NCI-H187 (cell line): Measurements from ENCODE around the gene SLC12A8.
A peak's percentile ranks its signal among the peaks of the same experiment; 100 is the strongest.

ENCODE experiments used
- DNase-seq, 2 experiments: peaks; one replicate each; lab custom pipeline; 2025; lab: John Stamatoyannopoulos, UW

The SLC12A8 gene, protein sequence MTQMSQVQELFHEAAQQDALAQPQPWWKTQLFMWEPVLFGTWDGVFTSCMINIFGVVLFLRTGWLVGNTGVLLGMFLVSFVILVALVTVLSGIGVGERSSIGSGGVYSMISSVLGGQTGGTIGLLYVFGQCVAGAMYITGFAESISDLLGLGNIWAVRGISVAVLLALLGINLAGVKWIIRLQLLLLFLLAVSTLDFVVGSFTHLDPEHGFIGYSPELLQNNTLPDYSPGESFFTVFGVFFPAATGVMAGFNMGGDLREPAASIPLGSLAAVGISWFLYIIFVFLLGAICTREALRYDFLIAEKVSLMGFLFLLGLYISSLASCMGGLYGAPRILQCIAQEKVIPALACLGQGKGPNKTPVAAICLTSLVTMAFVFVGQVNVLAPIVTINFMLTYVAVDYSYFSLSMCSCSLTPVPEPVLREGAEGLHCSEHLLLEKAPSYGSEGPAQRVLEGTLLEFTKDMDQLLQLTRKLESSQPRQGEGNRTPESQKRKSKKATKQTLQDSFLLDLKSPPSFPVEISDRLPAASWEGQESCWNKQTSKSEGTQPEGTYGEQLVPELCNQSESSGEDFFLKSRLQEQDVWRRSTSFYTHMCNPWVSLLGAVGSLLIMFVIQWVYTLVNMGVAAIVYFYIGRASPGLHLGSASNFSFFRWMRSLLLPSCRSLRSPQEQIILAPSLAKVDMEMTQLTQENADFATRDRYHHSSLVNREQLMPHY

DNA sequence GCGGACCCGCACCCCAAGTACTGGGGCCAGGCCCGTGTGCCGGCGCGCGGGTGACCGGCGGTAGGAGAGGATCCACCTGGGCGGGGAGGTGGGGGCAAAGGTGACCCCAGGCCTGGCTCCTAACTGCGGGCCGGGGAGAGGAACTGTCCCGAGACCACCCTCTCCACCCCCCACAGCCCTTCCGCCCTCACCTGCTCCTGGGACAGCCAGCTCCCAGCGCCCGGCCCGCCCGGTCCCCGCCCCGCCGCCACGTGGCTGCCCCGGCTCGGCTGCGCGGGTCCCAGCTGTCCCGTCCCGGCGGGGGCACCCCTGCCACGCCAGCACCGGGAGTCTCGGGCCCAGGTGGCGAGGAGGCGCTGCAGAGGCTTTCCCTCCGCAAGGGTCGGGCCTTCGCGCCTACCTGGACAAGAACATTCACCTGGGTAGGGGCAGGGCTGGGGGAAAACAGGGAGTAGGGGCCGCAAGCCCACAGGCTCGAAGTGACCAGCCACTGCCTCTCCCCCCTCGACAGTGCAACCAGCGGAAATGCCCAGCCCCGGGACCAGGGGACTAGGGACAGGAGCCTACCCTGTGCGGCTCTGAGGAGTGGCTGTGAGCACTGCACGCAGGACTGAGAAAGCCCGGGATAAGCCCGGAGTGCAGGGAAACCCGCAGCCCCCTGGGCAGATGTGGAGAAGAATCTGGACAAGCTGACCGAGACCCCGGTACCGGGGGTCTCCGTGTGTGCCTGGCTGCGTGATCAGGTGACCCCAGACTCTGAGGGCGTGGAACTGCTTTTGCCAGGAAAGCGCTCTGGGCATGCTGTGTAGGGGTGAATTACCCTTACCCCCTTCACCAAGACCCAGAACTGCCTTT is at the start of gene SLC12A8:
TSS of gene SLC12A8 (minus strand) at position 240 of the 855 bp plus-strand sequence. CDS start 1,399 bp downstream, outside the sequence.
- no peak for DNase-seq

DNA sequence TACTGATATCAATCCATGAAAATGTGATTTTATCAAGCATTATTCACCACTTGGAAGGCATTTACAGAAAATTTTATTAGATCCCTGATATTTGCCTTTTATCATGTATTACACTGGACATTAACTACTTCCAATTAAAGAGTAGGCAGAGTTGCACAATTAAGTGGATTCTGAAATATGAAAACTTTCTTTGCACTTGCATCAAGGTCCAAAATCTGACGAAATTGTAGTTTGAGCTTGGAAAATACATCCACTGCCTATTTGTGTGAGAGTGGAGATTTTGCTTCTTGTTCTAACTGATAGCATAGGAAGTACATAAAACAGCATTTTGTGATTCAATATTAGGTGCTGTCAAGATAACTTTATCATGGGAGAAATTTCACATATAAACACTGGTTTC is 49.6 kb upstream of the SLC12A8 start:
- DNase-seq = no peak

DNA sequence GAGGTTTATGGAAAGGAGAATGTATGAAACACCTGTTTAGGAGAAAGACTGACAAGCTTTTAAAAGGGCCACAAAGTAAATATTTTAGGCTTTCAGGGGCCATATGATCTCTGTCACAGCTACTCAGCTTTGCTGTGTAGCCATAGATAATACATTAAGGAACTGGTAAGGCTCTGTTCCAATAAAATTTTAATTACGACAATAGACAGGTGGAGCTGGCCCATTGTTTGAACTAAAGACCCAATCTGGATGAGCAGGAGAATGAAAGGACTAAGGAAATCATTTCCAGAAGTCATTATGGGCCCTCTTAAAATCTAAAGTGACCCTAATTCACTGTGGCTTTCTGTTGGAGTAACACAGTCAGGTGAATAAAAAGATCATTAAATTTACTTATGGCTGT is 48.5 kb upstream of the SLC12A8 start:
- peak; percentile 77 to 78 for DNase-seq

DNA sequence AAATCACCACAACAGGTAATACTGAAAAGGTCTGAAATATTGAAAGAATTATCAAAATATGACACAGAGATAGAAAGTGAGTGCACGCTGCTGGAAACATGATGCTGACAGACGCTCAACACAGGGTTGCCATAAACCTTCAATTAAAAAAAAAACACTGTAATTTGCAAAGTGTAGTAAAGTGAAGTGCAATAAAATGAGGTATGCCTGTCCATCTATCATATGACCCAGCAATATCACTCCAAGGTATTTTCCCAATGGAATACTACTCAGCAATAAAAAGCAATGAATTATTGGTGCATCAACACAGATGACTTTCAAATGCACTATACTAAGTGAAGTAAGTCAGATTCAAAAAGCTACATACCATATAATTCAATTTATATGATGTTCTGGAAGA is 47.6 kb upstream of the SLC12A8 start:
- no peak for DNase-seq

DNA sequence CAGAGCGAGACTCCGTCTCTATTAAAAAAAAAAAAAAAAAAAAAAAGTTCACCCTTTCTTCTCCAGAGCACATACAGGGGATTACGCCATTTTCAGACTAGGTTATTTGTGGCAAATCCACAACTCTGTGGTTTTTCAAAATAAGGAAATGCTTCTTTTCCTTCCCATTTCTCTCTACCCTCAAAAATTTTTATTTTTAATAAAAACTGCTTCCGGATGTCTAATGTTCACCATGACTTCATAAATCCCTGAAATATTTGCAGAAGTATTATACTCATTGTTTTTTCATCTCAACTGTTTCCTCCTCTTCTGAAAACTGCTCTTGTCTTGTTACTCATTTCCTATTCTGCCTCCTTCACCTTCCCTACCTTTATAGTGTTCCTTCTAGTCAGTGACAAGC is 45.0 kb upstream of the SLC12A8 start:
- no peak for DNase-seq

DNA sequence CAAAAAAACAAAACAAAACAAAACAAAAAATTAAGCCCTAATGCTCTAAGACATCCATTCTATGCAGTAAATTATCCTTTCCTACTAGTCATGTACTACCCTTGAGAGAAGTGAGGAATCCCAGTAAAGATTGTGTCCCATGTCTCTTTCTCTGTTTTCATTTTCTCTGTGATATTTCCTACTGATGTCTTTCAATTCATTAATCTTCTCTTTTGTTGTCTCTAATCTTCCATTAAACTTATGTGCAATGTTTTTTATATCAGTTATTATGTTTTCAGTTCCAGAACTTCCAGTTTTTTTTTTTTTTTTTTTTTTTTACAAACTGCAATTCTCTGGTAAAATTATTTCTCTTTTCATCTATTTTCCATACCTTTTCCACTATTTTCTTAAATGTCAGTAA is 44.1 kb upstream of the SLC12A8 start:
- DNase-seq = no peak

DNA sequence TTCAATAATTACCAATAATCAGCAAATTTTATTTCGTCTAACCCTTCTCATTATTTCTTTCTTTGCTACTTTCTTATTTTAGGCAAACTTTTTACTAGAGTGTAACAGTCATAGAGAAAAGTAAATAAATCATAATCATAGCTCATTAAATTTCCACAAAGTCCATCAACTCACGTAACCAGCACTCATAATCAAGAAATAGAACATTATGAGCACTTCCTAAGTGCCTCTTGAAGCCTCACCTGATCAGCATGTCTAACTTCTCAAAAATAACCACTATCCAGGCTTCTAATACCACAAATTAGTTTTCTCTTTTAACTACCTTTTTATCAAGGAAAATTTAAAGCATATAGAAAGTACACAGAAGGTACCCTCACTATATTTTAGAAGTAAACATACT is 38.4 kb upstream of the SLC12A8 start:
- no peak for DNase-seq

DNA sequence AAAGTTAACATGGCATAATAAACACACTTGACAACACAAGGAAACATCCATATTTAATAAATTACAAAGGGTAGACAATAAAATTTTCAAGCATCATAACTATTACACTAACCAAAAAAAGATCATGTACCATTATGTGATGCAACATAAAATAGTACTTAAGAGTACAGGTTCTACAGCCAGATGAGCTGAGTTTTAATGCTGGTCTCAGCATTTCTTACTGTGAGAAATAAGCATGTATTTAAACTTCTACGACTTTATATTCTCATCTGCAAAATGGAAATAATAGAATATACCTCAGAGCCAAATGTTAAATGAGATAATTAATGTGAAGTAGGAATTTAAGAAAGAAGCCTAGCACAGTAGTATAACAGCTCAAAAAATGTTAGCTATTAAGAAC is 33.7 kb upstream of the SLC12A8 start:
- no peak for DNase-seq

DNA sequence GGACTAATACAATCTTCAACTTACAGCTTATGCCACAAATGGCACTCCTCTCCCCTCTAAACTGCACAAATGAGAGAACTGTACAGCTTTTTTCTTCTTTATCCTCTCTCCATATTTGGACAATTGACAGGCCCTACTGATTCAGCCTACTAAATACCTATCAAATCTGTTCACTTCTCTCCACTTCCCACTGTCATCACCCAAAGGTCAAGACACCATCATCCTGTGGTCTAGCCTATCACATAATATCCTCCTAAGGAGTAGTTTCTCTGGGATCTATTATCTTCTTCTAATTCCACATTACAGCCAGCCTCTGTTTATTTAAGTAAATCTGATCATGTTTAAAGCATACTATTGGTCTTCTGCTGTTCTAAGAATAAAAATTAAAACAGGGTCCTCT is 33.0 kb upstream of the SLC12A8 start:
- no peak for DNase-seq

DNA sequence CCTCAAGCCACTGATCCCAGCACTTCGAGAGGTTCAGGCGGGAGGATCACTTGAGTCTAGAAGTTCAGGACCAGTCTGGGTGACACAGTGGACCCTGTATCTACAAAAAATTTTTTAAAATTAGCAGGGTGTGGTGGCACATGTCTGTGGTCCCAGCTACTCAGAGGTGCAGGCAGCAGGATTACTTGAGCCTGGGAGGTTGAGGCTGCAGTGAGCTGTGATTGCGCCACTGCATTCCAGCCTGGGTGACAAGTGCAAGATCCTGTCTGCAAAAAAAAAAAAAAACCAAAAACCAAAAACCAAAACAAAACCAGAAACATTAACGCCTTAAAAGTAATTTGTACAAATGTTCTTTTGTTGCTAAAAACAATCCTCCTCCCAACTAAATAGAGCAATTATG is 27.9 kb upstream of the SLC12A8 start:
- no peak for DNase-seq

DNA sequence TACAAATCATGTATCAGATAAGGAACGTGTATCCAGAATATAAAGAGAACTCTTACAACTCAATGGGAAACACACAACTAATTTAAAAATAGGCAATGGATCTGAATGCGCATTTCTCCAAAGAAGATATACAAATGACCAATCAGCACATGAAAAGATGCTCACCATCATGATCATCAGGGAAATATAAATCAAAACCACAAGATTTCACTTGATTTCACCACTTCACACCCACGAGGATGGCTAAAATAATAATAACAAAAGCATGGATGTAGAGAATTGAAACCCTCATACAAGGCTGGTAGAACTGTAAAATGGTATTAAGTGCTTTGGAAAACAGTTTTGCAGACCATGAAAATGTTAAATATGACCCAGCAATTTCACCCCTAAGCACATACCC is 26.7 kb upstream of the SLC12A8 start:
- no peak for DNase-seq

DNA sequence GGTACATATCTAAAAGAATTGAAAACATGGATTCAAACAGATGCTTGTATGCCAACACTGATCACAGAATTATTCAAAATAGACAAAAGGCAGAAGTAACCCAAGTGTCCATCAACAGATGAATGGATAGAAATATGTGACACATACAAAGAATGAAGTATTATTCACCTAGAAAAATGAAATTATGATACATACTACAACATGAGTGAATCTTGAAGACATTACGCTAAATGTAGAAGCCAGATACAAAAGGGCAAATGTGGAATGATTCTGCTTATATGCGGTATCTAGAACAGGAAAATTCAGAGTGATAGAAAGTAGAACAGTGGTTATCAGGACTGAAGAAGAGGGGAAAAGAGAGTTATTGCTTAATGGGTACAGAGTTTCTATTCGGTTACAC is 26.2 kb upstream of the SLC12A8 start:
- no peak for DNase-seq

DNA sequence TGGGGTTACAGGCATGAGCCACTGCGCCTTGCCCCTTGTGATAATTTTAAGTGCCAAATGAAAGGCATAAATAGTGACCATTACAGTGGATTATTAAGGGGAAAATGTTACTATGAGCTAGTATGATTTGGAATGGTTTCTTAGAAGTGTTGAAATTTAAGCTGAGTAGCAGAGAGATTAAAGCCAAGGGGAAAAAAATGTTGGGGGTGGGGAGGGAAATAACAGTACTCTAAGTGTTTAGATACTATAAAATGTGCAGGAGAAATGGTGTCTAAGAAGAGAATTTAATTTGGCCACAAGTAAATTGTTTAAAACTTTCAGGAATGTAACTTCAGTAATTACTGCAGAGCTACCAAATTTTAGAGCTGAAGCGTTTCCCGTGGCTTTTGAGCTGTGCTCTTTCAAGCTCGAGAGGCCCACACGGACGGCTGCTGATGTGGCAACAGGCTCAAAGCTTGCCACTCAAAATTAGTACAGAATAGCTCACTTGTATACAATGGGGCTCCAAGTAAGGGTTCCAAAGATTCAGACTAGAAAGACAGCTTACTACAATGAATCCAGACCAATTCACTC is 23.9 kb upstream of the SLC12A8 start:
- DNase-seq = no peak

DNA sequence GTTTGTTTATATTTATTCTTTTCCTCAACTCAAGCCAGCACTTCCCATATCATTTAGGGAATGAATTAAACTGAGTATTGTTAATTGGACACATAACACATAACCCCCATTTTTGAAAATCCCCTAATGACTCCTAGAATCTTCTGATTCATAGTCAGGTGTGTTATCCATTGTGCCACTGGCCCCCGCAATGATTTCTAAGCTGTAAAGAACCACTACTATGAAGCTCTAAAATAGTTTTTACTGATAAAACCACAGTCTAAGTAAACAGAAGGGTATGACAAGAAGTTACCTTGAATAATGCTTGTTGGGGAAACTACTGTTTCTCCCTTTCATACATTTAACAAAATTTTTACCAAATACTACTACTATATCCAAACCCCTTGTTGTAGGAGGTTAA is 22.3 kb upstream of the SLC12A8 start:
- no peak for DNase-seq

DNA sequence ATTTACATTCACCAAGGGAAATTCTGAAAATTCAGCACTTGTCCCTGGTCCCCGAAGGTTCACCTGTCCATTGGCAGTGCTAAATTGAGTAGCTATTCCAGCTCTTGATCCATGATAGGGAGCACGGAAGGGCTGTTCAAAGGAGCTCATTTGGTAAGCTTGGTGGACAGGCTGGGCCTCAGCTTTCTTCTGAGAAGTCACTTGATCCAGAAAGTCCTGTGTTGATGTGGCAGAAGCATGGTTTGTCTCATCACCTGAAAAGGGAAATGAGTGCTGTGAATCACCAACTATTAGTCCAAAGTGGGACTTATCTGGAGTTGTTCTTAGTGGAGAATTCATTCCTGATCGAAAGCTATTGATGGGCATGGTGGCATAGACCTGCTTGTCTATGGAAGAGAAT is 19.9 kb upstream of the SLC12A8 start:
- DNase-seq = no peak

DNA sequence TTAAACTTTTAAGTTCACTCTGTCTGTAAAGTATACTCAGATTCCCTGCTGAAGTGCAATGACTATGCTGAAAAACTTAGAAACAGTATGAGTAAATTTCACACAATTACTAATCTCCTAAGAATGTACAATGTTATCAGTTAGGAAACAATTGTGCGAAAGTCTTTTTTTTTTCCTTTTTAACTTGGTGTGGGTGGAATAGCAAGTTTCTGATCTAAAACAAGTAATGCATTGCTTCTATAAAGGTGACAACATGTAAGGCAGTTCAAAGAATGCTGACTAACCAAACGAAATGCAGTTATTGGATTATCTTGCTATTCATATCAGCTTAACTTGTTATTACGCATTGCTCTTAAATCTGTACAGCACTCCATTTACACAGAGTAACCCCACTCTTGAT is 19.3 kb upstream of the SLC12A8 start:
- no peak for DNase-seq

DNA sequence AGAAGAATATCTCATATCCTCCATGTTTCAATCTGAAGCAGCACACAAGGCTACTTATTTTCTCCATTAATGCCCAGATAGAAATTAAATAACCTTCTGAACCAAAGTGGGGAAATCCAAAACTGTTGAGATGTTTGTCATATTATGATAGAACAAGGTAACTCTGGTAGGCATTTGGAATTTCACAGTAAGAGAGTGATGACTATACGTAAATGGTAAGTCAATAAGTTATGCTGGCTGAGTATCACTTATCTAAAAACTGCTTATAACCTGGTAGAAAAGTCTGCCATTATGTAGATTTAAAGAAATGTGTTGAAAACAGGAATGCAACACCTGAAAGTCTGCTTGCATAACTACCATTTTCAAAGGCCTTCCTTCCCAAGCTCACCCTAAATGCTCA is 17.2 kb upstream of the SLC12A8 start:
- DNase-seq = no peak

DNA sequence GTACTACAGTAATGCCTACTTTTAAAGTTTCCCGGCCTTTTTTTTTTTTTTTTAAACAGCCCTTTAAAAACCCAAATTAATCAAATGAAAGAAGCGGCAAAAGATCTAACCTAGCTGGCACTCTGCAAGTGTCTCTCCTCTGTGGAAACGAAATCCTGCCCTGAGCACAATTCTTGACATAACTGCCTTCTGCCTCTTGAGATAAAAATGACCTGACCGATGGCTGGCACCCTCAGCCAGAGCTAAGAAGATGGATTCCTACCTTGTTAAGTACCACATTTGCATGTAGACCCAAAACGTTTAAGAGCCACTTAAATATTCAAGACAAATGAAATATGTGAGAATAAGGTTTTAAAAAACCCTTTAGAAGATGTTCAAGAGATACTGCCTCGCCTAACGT is 16.6 kb upstream of the SLC12A8 start:
- DNase-seq = no peak

DNA sequence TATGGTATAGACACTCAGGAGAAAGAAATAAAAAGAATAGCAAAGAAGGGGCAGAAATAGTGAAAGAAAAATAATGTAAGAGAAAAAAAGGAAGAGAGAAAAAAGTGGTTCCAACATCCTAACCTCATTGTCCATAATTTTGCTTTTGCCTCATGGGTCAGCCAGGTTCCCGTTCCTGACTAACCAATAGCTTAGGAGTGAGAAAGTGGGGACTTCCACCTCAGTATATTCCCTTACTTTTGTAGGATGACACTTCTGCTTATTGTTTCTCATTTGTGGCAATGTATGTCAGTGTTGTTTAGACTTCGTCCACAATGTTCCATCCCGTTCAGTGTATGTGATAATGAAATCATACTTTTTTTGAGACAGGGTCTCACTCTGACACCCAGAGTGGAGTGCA is 9.3 kb upstream of the SLC12A8 start:
- no peak for DNase-seq

DNA sequence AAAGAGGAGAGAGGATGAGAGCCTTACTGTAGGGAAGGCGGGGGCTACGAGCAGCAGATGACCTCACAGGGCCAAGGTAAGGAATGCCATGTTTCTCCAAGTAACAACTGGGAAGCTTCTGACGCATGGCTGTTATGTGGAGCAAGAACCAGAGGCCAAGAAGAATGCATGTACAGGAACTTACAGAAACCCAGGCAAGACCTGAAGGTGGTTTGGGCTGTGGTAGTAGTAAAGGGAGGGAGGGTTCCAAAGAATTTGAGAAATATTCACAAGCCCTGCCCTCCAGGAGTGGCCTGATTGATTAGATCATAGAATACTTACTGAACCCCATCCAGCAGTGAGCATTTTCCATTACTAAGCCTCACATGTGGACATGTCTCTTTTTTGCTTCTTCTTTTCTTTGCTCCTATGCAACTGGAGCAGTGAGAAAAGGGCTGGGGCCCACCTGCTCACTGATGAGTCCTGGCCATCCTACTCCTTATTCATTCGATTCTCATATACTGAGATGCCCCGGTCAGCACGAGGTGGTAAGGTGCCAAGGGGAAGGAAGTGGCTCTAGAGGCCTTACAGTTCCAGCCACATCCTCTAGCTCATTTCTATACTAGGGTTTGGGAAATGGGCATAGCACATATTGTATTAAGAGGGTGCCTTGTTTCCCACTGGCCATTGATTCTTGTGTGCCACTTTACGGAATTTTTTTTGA is 8.3 kb upstream of the SLC12A8 start:
- DNase-seq = no peak

DNA sequence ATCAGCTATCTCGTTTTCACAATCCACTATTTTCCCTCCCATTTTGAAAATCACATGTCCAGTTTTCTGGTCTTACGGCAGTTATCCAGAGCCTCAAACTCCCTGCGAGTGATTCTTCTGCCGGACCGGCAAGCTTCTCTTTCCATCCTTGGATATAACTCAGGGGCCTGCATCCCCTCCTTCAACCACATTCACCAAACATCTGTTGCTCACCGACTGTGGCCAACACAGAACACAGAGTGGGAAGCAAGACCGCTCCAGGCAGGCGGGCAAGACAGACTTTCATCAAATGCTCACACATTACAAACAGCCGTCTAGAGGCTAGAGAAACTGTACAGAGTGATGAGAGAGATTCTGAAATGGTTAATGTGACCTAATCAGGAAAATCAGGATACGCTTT is 7.6 kb upstream of the SLC12A8 start:
- DNase-seq = no peak

DNA sequence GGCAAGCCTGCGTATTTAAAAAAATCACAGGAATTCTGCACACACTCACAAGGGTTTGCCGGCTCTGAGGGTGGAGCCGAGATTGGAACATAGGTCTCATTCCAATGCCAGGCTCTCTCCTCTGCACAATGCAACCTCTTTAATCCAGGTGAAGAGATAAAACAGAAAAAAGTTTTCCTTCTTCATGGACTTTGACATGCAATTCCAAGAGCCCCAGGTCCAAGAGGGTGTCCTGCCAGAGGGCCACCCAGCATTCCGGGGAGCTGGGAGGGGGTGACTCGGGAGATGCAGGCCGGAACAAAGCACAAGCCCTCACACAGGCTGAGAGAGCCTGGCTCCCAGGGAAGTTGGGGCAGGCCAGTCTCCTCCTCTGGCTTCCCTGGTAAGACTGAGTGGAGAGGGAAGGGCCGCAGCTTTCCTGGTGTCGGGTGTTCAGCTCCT is 6.7 kb upstream of the SLC12A8 start:
- no peak for DNase-seq
